ENCODE data around the gene TBC1D22A.

The TBC1D22A gene

DNA sequence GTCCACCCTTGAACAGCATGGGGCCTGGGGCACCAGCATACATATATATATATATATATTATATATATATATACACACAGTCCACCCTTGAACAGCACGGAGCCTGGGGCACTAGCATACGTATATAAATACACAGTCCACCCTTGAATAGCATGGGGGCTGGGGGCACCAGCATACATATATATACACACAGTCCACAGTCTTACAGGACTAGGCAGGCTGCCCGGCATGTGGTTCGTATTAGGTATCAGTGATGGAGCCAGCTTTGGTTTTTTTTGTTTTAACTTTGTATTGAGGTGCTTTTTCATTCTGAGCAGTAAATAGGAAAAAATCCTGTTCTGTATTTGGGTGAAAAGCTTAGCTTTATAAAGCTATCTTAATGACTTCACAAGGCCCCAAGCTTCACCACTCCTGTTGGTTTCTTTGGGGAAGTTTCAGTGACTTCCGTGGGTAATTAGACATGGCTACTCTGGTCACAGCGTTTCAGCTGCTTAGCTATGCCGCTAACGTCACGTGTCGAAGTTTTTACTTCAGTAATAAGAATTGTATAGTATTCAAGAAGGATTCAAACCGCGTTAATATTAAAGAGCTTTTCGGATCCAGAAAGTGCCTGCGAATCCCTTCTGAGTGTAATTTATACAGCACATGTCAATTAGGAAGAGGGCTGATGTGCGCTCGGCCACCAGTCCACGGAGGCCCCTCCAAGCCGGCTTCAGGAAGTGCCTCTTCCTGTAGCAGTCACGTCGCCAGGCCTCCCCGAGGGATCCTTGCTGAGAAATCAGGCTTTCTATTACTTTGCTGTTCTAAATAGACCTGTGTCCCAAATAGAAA lies 179.7 kb downstream of the TBC1D22A start:
- DNase-seq = no peak

DNA sequence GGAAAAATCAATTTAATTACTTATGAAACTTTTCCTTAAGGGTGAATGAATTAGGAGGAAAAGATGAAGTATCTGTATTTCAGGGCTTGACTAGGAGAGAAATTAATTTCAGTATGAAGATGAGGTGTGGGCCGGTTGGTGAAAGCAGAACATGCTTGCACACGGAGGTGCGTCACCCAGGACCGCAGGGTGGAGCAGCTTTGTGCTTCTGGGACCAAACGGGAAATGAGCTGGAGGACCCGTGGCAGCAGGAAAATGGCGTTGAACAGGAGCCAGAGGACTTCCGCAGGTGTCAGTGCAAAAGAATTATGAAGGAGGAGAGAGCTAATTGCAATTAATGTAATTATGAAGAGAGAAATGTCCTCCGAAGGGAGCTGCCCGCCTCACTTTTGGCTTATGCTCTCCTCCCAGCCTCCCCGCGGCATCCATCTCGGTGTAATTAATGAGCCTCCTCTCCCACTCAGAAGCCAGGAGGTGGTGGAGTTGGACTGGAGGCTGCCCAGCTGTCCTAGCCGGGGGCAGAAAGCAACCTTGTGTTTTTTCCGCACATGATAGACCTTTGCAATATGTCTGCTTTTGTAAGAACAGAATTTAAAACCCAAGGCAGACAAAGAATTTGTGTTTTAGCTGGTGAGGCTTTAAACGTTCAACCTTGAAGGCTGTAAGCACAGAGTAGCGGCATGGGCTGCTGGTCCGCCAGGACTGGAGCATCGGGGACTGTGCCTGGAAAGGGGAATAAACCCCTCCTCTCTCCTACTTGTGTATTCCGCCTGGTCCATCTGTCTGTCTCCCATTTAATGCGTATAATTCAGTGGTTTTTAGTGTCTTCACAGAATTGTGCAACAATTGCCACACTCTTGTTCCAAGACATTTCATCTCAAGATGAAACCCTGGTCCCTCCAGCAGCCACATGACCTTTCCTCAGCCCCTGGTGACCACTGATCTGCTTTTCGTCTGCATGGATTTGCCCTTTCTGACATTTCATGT lies 180.6 kb downstream of the TBC1D22A start:
- DNase-seq = no peak

DNA sequence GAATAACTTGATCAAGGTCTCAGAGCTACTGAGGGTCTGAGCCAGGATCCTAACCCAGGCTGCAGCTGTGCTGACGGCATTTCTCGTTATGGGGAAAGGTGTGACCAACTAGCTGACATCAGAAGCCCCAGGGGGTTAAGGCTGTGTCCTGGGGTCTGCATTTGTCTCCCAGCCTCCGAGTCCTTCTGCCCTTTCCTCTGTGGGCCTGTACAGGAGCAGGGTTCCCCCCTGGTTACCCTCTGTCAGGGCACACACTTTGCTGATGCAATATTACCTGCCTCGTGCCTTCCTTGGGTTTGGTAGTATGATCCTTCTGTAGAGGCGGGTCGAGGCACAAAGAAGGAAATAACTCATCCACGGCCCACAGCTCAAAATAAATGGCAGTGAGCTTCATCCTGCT lies 183.0 kb downstream of the TBC1D22A start:
- DNase-seq = no peak

DNA sequence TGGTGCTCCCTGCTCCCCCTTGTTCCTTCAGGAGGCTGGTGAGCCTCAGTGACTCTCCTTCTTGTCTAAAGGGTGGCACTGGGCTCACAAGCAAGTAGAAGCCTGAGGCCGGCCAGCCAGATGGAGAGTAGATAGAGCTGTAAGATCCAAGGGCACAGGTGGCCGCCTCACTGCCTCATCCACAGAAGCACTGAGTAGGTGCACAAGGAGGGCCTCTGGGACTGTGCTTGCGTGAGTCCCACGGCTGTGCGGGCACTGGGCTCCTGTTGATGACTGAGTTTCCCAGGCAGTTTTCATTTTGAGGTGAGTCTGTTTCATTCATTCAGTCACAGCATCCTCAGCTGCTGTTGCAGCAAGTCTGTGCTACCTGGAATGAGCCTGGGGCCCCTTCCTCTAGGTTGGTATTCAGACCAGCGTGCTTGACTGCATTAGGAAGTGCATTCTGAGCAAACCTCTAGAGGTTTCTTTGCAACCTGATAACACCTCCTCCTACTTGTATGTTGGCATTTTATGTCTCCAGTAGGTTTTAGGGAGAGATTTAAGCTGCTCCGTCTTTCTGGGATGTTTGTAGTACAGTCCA lies 184.0 kb downstream of the TBC1D22A start:
- no peak for DNase-seq

DNA sequence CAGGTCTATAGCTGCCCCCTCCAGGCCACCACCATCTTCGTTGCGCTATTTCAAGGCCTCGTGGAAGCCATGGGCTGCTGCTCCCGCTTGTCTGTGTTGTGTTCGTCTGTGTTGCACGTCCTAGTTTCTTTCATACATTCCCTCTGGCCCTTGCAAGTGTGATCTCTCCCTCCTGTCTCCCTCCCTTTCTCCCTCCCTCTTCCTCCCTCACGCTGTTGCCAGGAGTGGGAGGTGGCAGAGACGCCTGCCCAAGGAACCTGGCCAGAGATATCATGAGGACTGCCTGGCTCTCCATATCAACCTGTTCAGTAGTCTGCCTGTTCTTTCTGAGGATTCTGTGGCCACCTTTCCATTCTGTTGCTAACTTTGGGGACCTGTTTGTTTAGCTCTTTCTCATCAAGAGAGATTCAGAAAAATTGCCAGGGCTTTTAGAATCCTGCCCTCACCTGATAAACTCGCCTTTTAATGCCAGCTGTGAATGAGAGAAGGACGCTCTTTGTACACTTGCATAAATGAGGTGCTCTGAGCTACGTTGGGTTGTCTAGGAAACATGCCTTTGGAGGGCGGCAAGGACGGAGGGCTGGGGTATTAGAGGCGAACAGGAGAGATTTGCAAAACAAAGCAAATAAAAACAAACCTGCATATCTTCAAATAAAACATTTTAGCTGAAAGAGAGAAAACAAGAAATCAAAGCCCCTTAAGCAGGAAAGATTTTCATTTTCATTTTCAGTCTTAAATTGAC lies 185.2 kb downstream of the TBC1D22A start:
- no peak for DNase-seq

DNA sequence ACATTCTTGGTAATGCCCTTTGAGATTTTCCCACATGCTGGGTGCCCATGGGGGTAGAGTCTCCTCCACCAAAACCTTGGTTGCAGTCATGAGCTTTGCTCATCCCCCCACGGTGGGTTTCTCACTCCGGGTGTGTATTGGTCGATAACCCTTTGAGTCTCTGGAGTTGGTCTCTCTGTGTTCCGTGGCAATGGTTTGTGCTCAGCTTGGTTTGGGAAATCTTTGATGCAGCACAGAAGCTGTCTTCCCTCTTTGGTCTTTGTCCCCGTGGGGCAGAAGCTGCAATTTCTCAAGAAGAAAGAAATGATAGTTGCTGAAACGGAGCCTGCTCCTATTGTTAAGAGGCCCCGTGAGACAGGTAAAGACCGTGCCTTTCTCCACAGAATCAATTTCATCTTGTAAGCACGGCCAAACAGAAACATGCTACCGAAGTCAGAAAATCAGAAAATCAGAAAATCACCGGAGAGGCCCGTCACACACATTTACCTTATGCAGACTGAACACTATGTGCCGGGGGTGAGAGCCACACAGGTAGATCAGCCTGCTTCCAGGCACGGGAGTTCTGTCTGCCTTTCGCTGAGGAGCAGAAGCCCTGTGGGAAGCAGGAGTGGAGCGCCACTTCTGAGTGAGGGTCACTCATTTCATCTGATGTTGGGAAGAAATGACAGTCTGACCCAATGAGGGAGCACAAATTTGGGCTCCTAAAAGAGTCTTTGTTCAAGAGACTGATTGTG lies 186.1 kb downstream of the TBC1D22A start:
- no peak for DNase-seq

DNA sequence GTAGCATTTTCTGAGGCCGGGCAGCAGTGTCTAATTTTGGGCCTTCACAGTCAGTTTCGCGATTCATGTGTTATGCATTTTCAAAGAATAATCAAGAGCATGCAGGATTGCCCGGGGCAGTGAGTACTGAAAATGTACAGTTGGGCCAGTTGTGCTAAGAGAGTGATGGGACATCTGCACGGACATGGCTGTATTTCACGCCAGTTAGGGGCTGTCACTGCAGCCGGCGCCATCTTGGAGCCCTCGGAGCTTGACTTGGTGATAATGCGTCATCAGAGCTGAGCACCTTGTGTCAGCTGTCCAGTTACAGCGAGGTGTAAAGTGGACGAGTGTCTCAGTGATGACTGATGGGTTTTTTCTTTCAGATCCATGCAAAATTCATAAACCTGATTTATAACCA lies 188.9 kb downstream of the TBC1D22A start:
- DNase-seq = no peak

DNA sequence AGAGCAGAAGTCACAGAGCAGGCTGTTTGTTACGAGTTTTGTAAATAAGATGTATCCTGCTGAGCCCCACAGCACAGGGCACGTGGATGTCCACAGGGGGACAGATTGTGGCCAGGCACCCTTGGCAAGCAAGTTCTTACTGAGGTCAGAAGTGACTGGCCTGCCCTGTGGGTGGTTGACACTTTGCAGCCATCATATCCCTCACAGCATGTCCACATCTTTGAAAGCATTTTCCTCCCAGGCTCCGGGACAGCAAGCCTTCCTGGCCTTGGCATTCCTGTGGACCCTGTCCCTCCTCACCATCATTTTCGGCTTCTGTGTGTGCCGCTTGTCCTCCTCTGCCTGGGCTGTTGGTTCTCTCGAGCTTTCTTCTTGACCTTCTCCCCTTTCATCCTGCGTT lies 189.5 kb downstream of the TBC1D22A start:
- no peak for DNase-seq

DNA sequence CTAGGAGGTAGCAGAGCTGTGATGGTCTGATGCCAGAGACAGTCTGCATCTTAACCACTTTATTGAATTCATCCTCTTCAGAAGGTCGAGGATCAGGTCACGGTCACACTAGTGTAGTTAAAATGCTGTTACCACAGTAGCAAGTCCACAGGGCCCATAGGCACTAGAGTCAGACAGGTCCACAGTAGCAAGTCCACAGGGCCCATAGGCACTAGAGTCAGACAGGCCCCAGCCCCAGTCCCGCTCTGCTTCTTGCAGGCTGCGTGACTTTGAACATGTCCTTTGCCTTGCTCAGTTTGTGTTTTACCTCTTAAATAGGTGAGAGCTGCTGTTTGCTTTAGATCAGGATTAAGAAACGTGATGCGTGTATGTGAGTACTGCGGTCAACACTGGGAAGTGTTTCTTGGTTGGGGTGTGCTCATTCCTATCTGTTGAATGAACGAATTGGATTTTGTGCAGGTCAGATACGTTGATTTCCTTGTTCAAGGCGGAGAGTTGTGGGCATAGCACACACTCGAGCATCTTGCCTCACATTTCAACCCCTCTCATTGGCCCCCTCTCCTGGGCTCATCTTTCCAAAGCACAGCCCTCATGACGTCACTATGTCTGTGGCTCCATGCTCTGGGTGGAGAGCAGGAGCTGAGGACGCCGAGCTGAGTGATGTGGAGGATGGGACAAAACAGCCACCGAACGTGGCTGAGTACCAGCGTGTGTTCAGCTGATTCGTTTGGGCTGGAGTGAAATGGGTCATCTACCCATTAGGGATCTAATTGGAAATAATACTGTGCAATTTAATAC lies 191.7 kb downstream of the TBC1D22A start:
- no peak for DNase-seq

DNA sequence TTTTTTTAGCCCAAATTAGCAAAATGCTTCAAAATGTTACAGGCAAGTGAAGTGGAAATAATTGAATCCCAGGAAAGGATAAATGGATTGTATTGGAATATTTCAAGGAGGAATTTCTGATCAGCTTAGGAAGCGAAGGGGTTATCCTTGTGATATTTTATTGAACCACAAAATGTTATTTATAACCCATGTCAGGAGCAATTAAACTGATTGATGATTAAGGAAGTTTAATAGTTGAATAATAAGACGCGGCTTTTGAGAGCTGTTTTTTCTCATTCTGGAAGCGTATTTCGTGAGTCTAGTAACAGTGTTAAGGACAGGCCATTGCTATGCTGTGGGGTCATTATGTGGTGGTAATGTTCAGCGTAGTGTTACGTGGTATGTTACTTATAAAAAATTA lies 192.3 kb downstream of the TBC1D22A start:
- no peak for DNase-seq

DNA sequence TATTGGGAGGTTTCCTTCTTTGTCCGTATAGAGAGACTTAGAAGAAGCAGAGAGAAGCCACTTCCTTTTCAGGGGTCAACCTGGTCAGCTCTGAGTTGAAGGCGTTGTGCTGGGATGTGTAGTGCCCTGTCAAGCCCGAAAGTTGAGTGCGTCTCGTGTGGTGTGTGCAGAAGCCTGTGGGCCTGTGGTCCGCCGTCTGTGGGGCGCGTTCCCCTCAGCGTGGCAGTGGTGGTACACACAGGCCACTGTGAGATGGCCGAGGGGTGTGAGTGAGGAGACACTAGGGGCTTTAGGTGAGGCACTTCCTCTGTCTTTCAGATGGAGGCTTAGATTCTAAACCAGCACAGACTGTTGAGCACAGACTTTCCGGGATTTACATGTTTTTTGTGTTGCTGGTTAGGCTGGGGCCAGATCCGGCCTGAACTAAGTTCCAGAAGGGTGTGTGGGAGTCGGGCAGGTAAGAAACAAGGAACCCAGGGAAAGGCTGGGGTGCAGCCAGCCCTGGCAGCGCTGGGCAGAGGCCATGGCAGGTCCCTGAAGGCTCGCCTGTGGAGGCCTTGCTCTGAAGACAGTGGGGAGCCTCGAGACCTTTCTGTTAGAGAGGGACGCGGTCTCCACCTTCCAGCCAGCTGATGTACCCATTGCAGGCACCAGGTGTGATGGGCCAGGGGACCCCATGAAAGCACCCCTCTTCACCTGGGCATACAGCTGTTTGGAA lies 194.2 kb downstream of the TBC1D22A start:
- no peak for DNase-seq

DNA sequence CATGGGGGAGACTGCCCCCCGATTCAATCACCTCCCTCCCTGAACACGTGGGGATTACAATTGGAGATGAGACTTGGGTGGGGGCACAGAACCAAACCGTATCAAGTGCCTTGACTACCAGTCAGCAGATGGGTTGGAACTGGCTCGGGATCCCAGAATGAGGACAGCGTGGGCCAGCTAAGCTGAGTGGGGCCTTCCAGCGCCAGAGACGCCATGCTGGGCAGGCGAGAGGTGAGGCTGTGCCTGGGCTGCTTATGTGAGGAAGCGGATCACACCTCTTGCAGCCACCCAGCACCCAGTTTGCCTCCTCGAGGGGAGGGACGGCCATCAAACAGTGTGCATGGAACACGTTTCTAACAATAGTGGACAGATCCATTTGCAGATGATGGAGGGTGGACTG lies 195.1 kb downstream of the TBC1D22A start:
- DNase-seq = no peak

DNA sequence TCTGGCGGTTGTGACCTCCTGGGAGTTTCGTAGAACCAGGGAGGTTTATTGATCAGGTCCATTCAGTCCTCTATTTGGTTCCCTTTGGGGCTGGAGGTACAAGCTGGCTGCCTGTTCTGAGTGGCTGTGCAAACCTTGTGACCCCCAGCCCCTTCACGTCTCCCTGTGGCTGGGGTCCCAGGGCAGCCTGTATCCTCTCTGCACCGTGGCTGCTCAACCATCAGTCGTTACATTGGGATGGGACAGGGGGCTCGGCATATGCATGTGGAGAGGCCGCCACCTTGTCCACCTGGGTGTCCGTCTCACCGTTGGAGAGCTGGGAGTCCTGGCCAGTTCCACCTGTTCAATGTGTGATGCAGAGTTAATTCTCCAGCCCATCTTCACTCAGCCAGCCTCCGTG lies 195.7 kb downstream of the TBC1D22A start:
- no peak for DNase-seq

DNA sequence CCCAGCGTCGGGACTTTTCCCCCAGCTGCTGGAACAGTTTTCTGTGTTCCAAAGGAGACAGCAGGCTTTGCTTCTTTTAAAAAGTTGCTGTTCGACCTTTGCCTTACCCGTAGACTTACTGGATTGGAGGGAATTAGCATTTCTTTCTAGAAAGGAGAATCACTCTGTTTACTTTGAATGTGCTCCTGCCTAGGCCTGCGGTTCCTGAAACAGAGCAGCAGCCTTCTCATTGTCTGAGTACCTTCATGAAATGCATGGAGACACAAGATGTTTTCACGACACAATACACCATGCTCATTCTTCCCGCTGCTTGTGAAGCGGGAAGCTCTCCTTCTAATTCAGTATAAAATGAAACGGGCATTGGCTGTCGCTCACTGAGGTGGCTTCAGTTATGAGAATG lies 196.2 kb downstream of the TBC1D22A start:
- DNase-seq = no peak

DNA sequence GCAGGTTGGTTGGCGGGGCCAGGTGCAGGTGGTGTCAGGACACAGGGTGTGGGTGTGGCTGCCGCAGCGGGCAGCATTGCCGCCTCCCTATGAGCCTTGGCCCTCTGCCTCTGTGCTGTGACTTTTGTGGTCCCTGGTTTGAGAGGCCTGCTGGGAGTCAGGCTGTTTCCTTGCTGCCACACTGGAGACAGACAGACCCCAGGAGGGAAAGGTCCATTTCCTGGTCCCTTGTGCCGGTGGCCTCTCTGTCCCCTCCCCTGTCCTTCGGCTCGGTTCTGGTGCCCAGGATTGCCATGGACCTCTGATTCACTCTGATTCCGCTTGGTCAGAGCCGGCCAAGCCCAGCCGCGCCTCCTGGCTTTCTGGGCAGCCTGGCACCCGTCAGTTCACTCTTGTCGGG lies 196.9 kb downstream of the TBC1D22A start:
- no peak for DNase-seq

DNA sequence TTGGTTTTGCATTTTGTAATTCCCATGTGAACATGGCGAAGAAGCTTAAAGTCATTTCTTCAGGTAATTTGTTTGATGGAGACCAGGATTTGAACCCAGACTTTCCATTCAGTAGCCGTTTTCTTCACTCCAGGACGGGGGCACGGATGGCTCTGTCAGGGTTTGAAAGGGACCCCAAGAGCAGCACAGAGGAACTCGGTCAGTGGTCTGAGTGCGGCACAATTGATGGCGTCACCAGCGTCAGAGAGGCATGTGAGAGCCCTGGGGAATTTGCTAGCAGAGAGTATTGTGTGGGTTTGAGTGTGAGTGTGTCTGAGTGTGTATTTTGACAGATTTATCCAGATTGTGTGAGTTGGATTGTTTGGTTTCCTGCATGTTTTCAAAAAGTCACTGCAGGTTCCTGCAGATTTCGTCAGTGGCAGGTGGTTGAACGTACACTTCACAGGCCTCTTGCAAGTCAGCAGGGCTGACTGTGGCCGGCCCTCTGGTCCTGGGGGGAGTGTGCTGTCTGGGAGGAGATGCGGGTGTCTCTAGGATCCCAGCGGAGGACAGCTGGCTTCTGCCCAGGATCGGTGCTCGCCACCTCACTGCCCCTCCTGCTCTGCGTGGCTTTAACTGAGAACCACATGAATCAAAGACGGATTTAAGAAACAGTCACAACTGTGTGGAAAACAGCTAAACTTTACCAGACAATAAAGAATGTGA lies 199.3 kb downstream of the TBC1D22A start:
- DNase-seq = no peak

DNA sequence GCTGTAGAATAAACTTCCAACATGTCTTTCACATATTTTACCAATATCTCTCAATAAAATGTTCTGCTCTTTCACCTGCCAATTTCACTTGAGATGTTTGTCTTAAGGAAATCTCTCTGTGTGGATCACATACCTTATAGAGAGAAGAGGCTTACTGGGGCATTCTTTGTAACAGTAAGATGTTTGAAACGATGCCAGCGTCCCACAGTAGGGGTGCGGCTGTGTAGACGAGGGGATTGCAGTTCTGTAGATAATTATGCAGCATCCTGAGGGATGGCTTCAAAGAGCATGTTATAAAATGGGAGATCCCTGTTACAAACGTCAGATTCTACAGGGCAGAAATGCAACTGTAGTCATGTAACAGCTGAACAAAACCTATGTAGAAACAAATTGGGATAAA lies 200.0 kb downstream of the TBC1D22A start:
- no peak for DNase-seq

DNA sequence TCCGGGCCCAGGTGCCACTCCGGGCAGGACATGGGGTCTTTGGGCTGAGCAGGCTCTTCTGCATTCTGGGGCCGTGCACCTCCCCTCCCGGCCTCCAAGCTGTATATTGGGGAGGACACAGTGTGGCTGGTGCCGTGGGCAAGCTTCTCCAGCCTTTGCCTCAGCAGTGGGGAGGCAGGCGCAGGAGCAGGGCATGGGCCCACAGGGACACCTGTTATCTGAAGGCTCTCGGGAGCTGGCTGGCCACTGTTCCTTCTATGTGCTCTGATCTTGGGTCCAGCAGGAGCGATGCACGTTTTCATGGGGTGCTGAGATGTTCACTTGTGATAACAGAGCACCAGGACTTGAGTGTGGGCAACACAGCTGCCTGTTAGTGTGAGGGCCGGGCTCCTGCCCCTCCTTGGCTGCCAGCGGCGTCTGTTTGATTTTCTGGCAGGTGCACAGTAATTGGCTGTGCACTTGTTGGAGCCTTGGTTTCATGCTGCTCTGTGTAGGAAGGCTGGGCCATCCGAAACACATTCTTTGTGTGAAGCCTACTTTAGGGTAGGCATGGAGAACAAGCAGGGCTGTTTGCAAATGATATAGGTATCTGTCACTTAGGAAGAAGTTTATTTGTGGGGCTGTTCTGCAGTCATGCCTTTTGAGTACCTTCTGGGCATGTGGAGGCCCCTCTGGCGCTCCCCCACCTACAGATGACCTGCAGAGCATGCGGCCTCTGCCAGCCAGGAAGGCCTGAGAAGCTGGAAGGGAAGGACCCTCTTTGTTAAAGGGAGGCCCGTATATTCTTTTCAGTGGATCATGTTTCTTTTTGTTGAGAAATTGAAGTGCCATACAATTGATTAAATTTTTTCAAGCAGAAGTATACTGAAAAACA lies 201.5 kb downstream of the TBC1D22A start:
- DNase-seq = no peak
